Ishikawa (cell line): ENCODE results near the gene GAMT.

Experiments
- CEBPB ChIP-seq: IDR thresholded peaks from 2 replicates; pipeline ENCODE4 v1.6.1; 2012
- CREB1 ChIP-seq: IDR thresholded peaks from 2 replicates; pipeline ENCODE4 v1.6.1; 2012; ENCODE audit warnings: low read depth
- EGR1 ChIP-seq: IDR thresholded peaks from 2 replicates; pipeline ENCODE4 v1.6.1; 2012
- EP300 ChIP-seq: IDR thresholded peaks from 2 replicates; pipeline ENCODE4 v1.6.1; 2012; ENCODE audit warnings: borderline replicate concordance
- FOXM1 ChIP-seq: IDR thresholded peaks from 2 replicates; pipeline ENCODE4 v1.6.1; 2012; ENCODE audit warnings: low read depth, borderline replicate concordance
- MAX ChIP-seq: IDR thresholded peaks from 2 replicates; pipeline ENCODE4 v1.6.1; 2012
- NFIC ChIP-seq: IDR thresholded peaks from 2 replicates; pipeline ENCODE4 v1.6.1; 2012
- RAD21 ChIP-seq: IDR thresholded peaks from 2 replicates; pipeline ENCODE4 v1.6.1; 2012; ENCODE audit warnings: low read depth
- REST ChIP-seq: IDR thresholded peaks from 2 replicates; pipeline ENCODE4 v1.6.1; 2012; ENCODE audit warnings: low read depth, mild to moderate bottlenecking
- TAF1 ChIP-seq: IDR thresholded peaks from 2 replicates; pipeline ENCODE4 v1.6.1; 2012; ENCODE audit warnings: low read depth, mild to moderate bottlenecking
- TCF12 ChIP-seq: IDR thresholded peaks from 2 replicates; pipeline ENCODE4 v1.6.1; 2012; ENCODE audit warnings: low read depth
- TEAD4 ChIP-seq: IDR thresholded peaks from 2 replicates; pipeline ENCODE4 v1.6.1; 2012
- USF1 ChIP-seq: IDR thresholded peaks from 2 replicates; pipeline ENCODE4 v1.6.1; 2012
- YY1 ChIP-seq: IDR thresholded peaks from 2 replicates; pipeline ENCODE4 v1.6.1; 2012; ENCODE audit warnings: low read depth
- ZBTB7A ChIP-seq: IDR thresholded peaks from 2 replicates; pipeline ENCODE4 v1.6.1; 2012; ENCODE audit warnings: low read depth

GAMT gene

GRCh38 chr19:1447504-1447903, 46.2 kb upstream of the GAMT start:
- TF ChIP-seq FOXM1 (no peak), TCF12 (no peak), NFIC (no peak), CEBPB (no peak), YY1 (no peak), MAX (no peak), RAD21 (no peak)

GRCh38 chr19:1446713-1447481, 45.6 kb upstream of the GAMT start:
- TF ChIP-seq USF1 = no peak
- TF ChIP-seq MAX = peak; percentile 48
- TF ChIP-seq EP300 = no peak
- TF ChIP-seq TEAD4 = no peak
- TF ChIP-seq REST = peak; percentile 98

GRCh38 chr19:1445932-1446712, 44.8 kb upstream of the GAMT start:
- no peak for TF ChIP-seq NFIC
- no peak for TF ChIP-seq TAF1
- no peak for TF ChIP-seq RAD21
- no peak for TF ChIP-seq EP300
- TF ChIP-seq YY1 = no peak
- no peak for TF ChIP-seq FOXM1
- no peak; the same call in none of the 2 replicates for TF ChIP-seq ZBTB7A
- TF ChIP-seq CREB1 = no peak
- TF ChIP-seq REST = no peak
- no peak for TF ChIP-seq TEAD4
- TF ChIP-seq EGR1 = no peak
- TF ChIP-seq USF1 = no peak
- TF ChIP-seq TCF12 = no peak
- TF ChIP-seq MAX = no peak
- no peak for TF ChIP-seq CEBPB

GRCh38 chr19:1445185-1445931, 44.0 kb upstream of the GAMT start:
- TF ChIP-seq YY1 (no peak), MAX (peak; percentile 31; the same call in 1 of the 2 replicates), TEAD4 (no peak), EGR1 (peak; percentile 90), RAD21 (peak; percentile 52; the same call in 1 of the 2 replicates), NFIC (0 out of 2 replicates have a peak, but pooled peaks have one; percentile 22)
